ENCODE measurements around the gene SUGP2.

DNA sequence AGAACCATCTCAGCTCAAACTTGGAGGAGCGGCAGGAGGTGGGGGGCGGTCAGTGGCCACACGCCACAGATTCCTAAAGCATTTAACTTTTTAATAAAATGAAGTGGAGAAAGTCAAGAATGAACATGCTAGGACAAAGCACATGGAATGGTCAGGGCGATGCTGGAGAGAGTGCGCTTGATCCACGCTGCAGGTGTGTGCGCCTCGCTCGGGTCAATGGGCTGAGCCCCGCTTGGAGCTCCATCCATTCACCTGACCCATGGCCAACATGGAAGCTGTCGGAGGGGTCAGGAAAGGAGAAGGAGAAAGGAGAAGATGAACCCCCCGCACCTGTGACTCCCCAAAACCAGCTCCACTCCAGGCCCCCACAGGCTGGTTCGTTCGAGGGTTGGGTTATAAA lies 41.8 kb downstream of the SUGP2 start:
- no peak for TF ChIP-seq POLR2AphosphoS5 (IDR thresholded peaks at IDR 0.05; ENCODE audit: low read depth, low read length)
- TF ChIP-seq, protein P1, sequence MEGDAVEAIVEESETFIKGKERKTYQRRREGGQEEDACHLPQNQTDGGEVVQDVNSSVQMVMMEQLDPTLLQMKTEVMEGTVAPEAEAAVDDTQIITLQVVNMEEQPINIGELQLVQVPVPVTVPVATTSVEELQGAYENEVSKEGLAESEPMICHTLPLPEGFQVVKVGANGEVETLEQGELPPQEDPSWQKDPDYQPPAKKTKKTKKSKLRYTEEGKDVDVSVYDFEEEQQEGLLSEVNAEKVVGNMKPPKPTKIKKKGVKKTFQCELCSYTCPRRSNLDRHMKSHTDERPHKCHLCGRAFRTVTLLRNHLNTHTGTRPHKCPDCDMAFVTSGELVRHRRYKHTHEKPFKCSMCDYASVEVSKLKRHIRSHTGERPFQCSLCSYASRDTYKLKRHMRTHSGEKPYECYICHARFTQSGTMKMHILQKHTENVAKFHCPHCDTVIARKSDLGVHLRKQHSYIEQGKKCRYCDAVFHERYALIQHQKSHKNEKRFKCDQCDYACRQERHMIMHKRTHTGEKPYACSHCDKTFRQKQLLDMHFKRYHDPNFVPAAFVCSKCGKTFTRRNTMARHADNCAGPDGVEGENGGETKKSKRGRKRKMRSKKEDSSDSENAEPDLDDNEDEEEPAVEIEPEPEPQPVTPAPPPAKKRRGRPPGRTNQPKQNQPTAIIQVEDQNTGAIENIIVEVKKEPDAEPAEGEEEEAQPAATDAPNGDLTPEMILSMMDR (IDR thresholded peaks at IDR 0.05) = no peak
